Calu3 (cell line): ENCODE results near the gene USP48. TPM values are rescaled to one million over a fixed set of nuclear protein-coding genes. Genes with fewer than 3 reads are reported as not detected.

Source experiments
- BruUV-seq: library from RNA; stranded (reverse); fragments of 400-500 nt; replicated peaks from 2 replicates; lab custom pipeline; 2021; lab: Mats Ljungman, UMichigan
- CTCF ChIA-PET: fragments of 300-600 bp; sonication (Branson Sonifier 250); formaldehyde crosslinking; loops from one replicate; lab custom pipeline; 2022; ENCODE audit warnings: antibody characterized with exemption; lab: Charles Lee
- DNase-seq: peaks from one replicate; pipeline ENCODE4 v3.0.0; 2022
- H3K27ac Mint-ChIP-seq: one replicate; pipeline ENCODE4 v1.8.0; 2022; ENCODE audit warnings: mixed read lengths; ENCODE audit not compliant: unreplicated experiment
- H3K27me3 Mint-ChIP-seq: one replicate; pipeline ENCODE4 v1.8.0; 2022; ENCODE audit warnings: mixed read lengths; ENCODE audit not compliant: unreplicated experiment
- H3K36me3 Mint-ChIP-seq: one replicate; pipeline ENCODE4 v1.8.0; 2022; ENCODE audit warnings: mild to moderate bottlenecking, moderate library complexity, mixed read lengths; ENCODE audit not compliant: insufficient read depth, unreplicated experiment
- H3K4me1 Mint-ChIP-seq: one replicate; pipeline ENCODE4 v1.8.0; 2022; ENCODE audit warnings: mild to moderate bottlenecking, low read depth, mixed read lengths; ENCODE audit not compliant: unreplicated experiment
- H3K4me3 Mint-ChIP-seq: one replicate; pipeline ENCODE4 v1.8.0; 2022; ENCODE audit warnings: mild to moderate bottlenecking, low read depth, moderate library complexity, mixed read lengths; ENCODE audit not compliant: unreplicated experiment
- H3K9me3 Mint-ChIP-seq: one replicate; pipeline ENCODE4 v1.8.0; 2022; ENCODE audit warnings: low read depth, mixed read lengths; ENCODE audit not compliant: unreplicated experiment
- intact Hi-C: fragments of 100-400 bp; cut with micrococcal nuclease; formaldehyde crosslinking; loops from one replicate; pipeline ENCODE4 v1.10.0; 2022; ENCODE audit not compliant: unreplicated experiment
- total RNA-seq: library from RNA; stranded (reverse); gene quantifications from 2 replicates; pipeline ENCODE4 v1.2.3, GENCODE V29; 2022
- TF ChIP-seq, protein P1 (sequence below): fragments of 200-600 bp; IDR thresholded peaks from one replicate; pipeline ENCODE4 v1.8.0; 2022; ENCODE audit warnings: antibody characterized with exemption; ENCODE audit not compliant: unreplicated experiment

The USP48 gene
- total RNA-seq, 1 experiment from 2014 or later: 56.6 TPM

DNA sequence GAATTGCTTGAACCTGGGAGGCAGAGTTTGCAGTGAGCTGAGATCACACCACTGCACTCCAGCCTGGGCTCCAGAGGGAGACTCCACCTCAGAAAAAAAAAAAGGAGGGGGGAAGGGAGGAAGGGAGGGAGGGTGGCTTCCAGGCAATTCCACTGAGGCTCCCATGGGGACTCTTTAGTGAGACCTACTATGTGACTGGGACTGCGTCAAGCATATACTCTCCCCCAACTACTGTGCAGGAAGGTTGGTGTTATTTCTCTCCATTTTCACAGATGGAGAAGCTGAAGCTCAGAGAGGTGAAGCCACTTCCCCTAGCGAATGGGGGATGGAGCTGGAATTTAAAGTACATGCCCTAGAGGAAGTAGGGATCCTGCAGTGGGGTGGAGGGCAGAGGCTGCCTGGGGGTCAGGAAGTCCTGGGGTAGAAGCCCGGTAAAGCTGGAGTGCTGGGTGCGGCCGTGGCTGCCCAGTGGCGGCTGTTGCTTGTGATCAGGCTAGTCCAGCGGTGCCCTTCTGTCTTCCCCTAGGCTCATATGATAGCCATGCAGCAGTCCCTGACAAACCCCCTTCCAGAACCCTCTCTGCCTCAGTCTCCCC is 154.1 kb downstream of the USP48 start:
- intact Hi-C loops: no loop called here
- TF ChIP-seq, protein P1, sequence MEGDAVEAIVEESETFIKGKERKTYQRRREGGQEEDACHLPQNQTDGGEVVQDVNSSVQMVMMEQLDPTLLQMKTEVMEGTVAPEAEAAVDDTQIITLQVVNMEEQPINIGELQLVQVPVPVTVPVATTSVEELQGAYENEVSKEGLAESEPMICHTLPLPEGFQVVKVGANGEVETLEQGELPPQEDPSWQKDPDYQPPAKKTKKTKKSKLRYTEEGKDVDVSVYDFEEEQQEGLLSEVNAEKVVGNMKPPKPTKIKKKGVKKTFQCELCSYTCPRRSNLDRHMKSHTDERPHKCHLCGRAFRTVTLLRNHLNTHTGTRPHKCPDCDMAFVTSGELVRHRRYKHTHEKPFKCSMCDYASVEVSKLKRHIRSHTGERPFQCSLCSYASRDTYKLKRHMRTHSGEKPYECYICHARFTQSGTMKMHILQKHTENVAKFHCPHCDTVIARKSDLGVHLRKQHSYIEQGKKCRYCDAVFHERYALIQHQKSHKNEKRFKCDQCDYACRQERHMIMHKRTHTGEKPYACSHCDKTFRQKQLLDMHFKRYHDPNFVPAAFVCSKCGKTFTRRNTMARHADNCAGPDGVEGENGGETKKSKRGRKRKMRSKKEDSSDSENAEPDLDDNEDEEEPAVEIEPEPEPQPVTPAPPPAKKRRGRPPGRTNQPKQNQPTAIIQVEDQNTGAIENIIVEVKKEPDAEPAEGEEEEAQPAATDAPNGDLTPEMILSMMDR: no peak
- no TSS peak for BruUV-seq
- H3K4me1 Mint-ChIP-seq: peaks cover 30% of the 10 kb centered on the region
- H3K4me3 Mint-ChIP-seq: no peak overlapping the region
- H3K27me3 Mint-ChIP-seq: no peaks in the 10 kb centered on the region
- CTCF ChIA-PET: no interaction called here
- no peak overlapping the region for H3K27ac Mint-ChIP-seq
- no peak for DNase-seq
- peaks cover 3% of the 10 kb centered on the region for H3K36me3 Mint-ChIP-seq
- H3K9me3 Mint-ChIP-seq: no peaks in the 10 kb centered on the region

Other genes starting within 250 kb of the USP48 start
- 23.8 and 26.8 TPM in 2 replicates for gene RAP1GAP, start 113.8 kb downstream of the USP48 start, total RNA-seq
- 0.12 TPM in 1 of 2 replicates, not detected in the other for gene LDLRAD2, start 29.1 kb upstream of the USP48 start, total RNA-seq
- 397 and 398 TPM in 2 replicates for gene HSPG2, start 154.2 kb upstream of the USP48 start, total RNA-seq
- gene CELA3B, start 193.9 kb upstream of the USP48 start, total RNA-seq: not detected in 2 replicates
- not detected in 2 replicates for gene CELA3A, start 218.5 kb upstream of the USP48 start, total RNA-seq